Measurements from ENCODE around the gene ATF6. TPM values are rescaled to one million over a fixed set of nuclear protein-coding genes. Genes with fewer than 3 reads are reported as not detected.

Gene ATF6
- total RNA-seq, 5 donors from 2014 or later (not counting 1 experiment from before 2014, with no cell fraction given), result 18.7 to 27.6 (median 21.9) TPM

DNA sequence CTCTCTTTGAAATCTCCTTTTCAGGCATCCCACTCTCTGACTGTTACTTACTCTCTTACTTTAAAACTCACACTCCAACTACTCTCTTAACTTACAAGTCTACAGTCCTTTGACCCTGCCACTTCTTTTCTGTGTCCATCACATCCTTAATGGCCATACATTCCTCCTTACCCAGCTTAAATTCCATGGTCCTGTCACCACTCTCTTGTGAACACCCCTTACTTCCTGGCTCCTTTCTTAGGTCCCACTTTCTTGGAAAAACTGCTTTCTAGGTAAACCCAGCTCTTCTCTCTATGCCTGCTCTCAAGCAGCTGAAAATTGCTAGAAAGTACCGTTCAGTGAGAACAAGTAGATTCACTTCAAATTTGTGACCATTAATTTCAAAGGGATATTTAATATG lies 148.5 kb downstream of the ATF6 start:
- no peak for ATAC-seq (replicated peaks in 1 of 4)
- no peak overlapping the region for H3K27ac ChIP-seq (ENCODE audit: low read length)
- H3K36me3 ChIP-seq (ENCODE audit: control insufficient read depth in 2 of 2, extremely low read depth in 1 of 2, insufficient read depth in 1 of 2, low read length in 1 of 2), result peaks cover 0 to 12% of the 10 kb centered on the region in 2 donors
- Mint-ChIP-seq H3K4me3 (no peak overlapping the region), H3K27me3 (no peaks in the 10 kb centered on the region), H3K27ac (no peak overlapping the region), H3K9me3 (no peaks in the 10 kb centered on the region), H3K4me1 (peaks cover 22 to 33% (median 29%) of the 10 kb centered on the region in 3 donors), H3K36me3 (peaks cover 17% of the 10 kb centered on the region)
- H3K4me3 ChIP-seq (ENCODE audit: control insufficient read depth in 1 of 2, extremely low read depth in 1 of 2, low read length in 1 of 2), result no peak overlapping the region
- ChIA-PET POLR2A (interaction anchor here in 1 of 2 donors (0.6 kb wide), 1 partner anchor 689 kb away, joined by 12 read pairs; no protein-coding TSS in a partner anchor), CTCF (no interaction called here)
- no CpG with 5 or more reads among the region's 1 CpG for WGBS (ENCODE audit: insufficient coverage)
- H3K4me1 ChIP-seq (ENCODE audit: control insufficient read depth in 1 of 2, extremely low read depth in 1 of 2, insufficient read depth in 2 of 2, low read length in 2 of 2), result peaks cover 0 to 5% of the 10 kb centered on the region in 2 experiments
- no peaks in the 10 kb centered on the region for H3K9me3 ChIP-seq
- H3K27me3 ChIP-seq (replicated peaks in 1 of 2; ENCODE audit: control insufficient read depth in 2 of 2, extremely low read depth in 1 of 2, insufficient read depth in 2 of 2, low read length in 1 of 2), result no peaks in the 10 kb centered on the region
- DNase-seq, result no peak

GRCh38 chr1:161915051-161915503 lies 149.0 kb downstream of the ATF6 start:
- CTCF ChIA-PET, result no interaction called here
- H3K4me1 Mint-ChIP-seq, result peaks cover 25 to 33% (median 29%) of the 10 kb centered on the region in 3 donors
- WGBS (ENCODE audit: insufficient coverage), result no CpG with 5 or more reads among the region's 1 CpG
- H3K27me3 ChIP-seq (replicated peaks in 1 of 2; ENCODE audit: control insufficient read depth in 2 of 2, extremely low read depth in 1 of 2, insufficient read depth in 2 of 2, low read length in 1 of 2), result no peaks in the 10 kb centered on the region
- H3K36me3 ChIP-seq (ENCODE audit: control insufficient read depth in 2 of 2, extremely low read depth in 1 of 2, insufficient read depth in 1 of 2, low read length in 1 of 2), result peaks cover 0 to 12% of the 10 kb centered on the region in 2 donors
- no peak overlapping the region for H3K27ac ChIP-seq (ENCODE audit: low read length)
- POLR2A ChIA-PET, result interaction anchor here in 1 of 2 donors (0.6 kb wide), 1 partner anchor 690 kb away, joined by 12 read pairs; no protein-coding TSS in a partner anchor
- no peak overlapping the region for H3K4me3 Mint-ChIP-seq
- no peaks in the 10 kb centered on the region for H3K9me3 ChIP-seq
- DNase-seq, result no peak
- no peak overlapping the region for H3K27ac Mint-ChIP-seq
- no peaks in the 10 kb centered on the region for H3K27me3 Mint-ChIP-seq
- H3K9me3 Mint-ChIP-seq, result no peaks in the 10 kb centered on the region
- peaks cover 20% of the 10 kb centered on the region for H3K36me3 Mint-ChIP-seq
- no peak for ATAC-seq (replicated peaks in 1 of 4)
- peaks cover 0 to 9% of the 10 kb centered on the region in 2 experiments for H3K4me1 ChIP-seq (ENCODE audit: control insufficient read depth in 1 of 2, extremely low read depth in 1 of 2, insufficient read depth in 2 of 2, low read length in 2 of 2)
- H3K4me3 ChIP-seq (ENCODE audit: control insufficient read depth in 1 of 2, extremely low read depth in 1 of 2, low read length in 1 of 2), result no peak overlapping the region

DNA sequence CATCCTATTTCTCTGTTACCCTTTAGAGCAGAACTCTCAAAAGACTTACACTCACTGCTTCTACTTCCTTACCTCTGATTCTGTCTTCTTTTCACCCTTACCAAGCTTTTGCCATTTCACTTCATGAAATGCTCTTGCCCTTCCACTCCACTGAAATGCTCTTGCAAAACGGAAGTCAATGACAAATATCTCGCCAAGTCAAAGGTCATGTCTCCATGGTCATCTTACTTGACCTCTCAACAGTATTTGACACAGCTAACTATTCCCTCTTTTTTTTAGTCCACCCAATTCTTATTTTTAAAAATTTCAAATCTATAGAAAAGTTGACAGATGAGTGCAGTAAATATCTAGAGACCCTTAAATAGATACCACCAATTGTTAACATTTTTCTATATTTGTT lies 149.9 kb downstream of the ATF6 start:
- Mint-ChIP-seq H3K27ac (no peak overlapping the region), H3K4me1 (peaks cover 23 to 28% (median 28%) of the 10 kb centered on the region in 3 donors), H3K9me3 (no peaks in the 10 kb centered on the region), H3K4me3 (no peak overlapping the region), H3K36me3 (peaks cover 19% of the 10 kb centered on the region), H3K27me3 (no peaks in the 10 kb centered on the region)
- ChIA-PET POLR2A (no interaction called here), CTCF (no interaction called here)
- WGBS (ENCODE audit: insufficient coverage), result 76% methylated on average over 2 of the region's 2 CpGs
- Histone ChIP-seq H3K4me3 (ENCODE audit: control insufficient read depth in 1 of 2, extremely low read depth in 1 of 2, low read length in 1 of 2) (no peak overlapping the region), H3K4me1 (ENCODE audit: control insufficient read depth in 1 of 2, extremely low read depth in 1 of 2, insufficient read depth in 2 of 2, low read length in 2 of 2) (peaks cover 0 to 9% of the 10 kb centered on the region in 2 experiments), H3K9me3 (no peaks in the 10 kb centered on the region), H3K27ac (ENCODE audit: low read length) (no peak overlapping the region), H3K27me3 (replicated peaks in 1 of 2; ENCODE audit: control insufficient read depth in 2 of 2, extremely low read depth in 1 of 2, insufficient read depth in 2 of 2, low read length in 1 of 2) (no peaks in the 10 kb centered on the region), H3K36me3 (ENCODE audit: control insufficient read depth in 2 of 2, extremely low read depth in 1 of 2, insufficient read depth in 1 of 2, low read length in 1 of 2) (peaks cover 0 to 12% of the 10 kb centered on the region in 2 donors)
- ATAC-seq (replicated peaks in 1 of 4), result no peak
- no peak for DNase-seq

DNA sequence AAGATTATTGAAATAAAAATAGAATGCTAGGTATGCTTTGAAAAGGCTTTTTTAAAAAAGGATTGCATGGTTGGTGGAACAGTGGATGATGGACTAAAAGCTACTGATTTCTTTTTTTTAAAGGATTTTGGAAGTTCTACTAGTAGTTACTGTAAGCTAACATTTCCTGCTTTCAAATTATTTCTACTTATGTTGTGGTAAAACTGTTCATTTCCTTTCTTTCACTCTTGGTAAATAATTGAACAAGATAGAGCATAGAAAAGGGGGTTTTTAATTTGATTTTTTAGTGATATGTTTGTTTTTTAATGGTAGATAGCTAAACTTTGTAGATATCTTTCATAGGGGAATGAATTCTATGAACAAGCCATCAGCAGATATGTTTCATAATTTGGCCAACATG lies 153.1 kb downstream of the ATF6 start:
- H3K27me3 ChIP-seq (replicated peaks in 1 of 2; ENCODE audit: control insufficient read depth in 2 of 2, extremely low read depth in 1 of 2, insufficient read depth in 2 of 2, low read length in 1 of 2), result no peaks in the 10 kb centered on the region
- peak overlapping the region; percentile 49 to 73 (median 53) for H3K4me3 Mint-ChIP-seq
- peaks cover 0 to 9% of the 10 kb centered on the region in 2 experiments for H3K4me1 ChIP-seq (ENCODE audit: control insufficient read depth in 1 of 2, extremely low read depth in 1 of 2, insufficient read depth in 2 of 2, low read length in 2 of 2)
- DNase-seq (peak in 1 of 35 experiments; percentile 9), ATAC-seq (replicated peaks in 1 of 4) (peak; percentile 45 to 72 (median 64))
- peak overlapping the region; percentile 96 for H3K27ac Mint-ChIP-seq
- peaks cover 35% of the 10 kb centered on the region for H3K36me3 Mint-ChIP-seq
- peaks cover 0 to 9% of the 10 kb centered on the region in 2 donors for H3K36me3 ChIP-seq (ENCODE audit: control insufficient read depth in 2 of 2, extremely low read depth in 1 of 2, insufficient read depth in 1 of 2, low read length in 1 of 2)
- no peaks in the 10 kb centered on the region for H3K27me3 Mint-ChIP-seq
- H3K9me3 ChIP-seq, result no peaks in the 10 kb centered on the region
- ChIA-PET POLR2A (interaction anchor here in 1 of 2 donors (0.6 kb wide), 1 partner anchor 161 kb away, joined by 7 read pairs; no protein-coding TSS in a partner anchor), CTCF (interaction anchor here (0.5 to 1.1 kb wide), 4 partner anchors 10 to 694 kb away, joined by 3 to 14 read pairs (median 3); no protein-coding TSS in a partner anchor)
- H3K9me3 Mint-ChIP-seq, result no peaks in the 10 kb centered on the region
- peaks cover 36 to 44% (median 39%) of the 10 kb centered on the region in 3 donors for H3K4me1 Mint-ChIP-seq
- no peak overlapping the region for H3K4me3 ChIP-seq (ENCODE audit: control insufficient read depth in 1 of 2, extremely low read depth in 1 of 2, low read length in 1 of 2)
- H3K27ac ChIP-seq (ENCODE audit: low read length), result peak overlapping the region; percentile 55

- DNase-seq (no peak), ATAC-seq (replicated peaks in 1 of 4) (no peak)
- ChIA-PET CTCF (no interaction called here), POLR2A (no interaction called here)
- no peaks in the 10 kb centered on the region for H3K9me3 Mint-ChIP-seq
- peaks cover 52% of the 10 kb centered on the region for H3K36me3 Mint-ChIP-seq
- H3K27ac Mint-ChIP-seq, result peak overlapping the region in 1 of 2 donors; percentile 14
- no peaks in the 10 kb centered on the region for H3K27me3 ChIP-seq (replicated peaks in 1 of 2; ENCODE audit: control insufficient read depth in 2 of 2, extremely low read depth in 1 of 2, insufficient read depth in 2 of 2, low read length in 1 of 2)
- peaks cover 41 to 57% (median 42%) of the 10 kb centered on the region in 3 donors for H3K4me1 Mint-ChIP-seq
- no peaks in the 10 kb centered on the region for H3K27me3 Mint-ChIP-seq
- no peak overlapping the region for H3K4me3 ChIP-seq (ENCODE audit: control insufficient read depth in 1 of 2, extremely low read depth in 1 of 2, low read length in 1 of 2)
- H3K4me1 ChIP-seq (ENCODE audit: control insufficient read depth in 1 of 2, extremely low read depth in 1 of 2, insufficient read depth in 2 of 2, low read length in 2 of 2), result peaks cover 0 to 9% of the 10 kb centered on the region in 2 experiments
- H3K36me3 ChIP-seq (ENCODE audit: control insufficient read depth in 2 of 2, extremely low read depth in 1 of 2, insufficient read depth in 1 of 2, low read length in 1 of 2), result peaks cover 0 to 3% of the 10 kb centered on the region in 2 donors
- H3K4me3 Mint-ChIP-seq, result no peak overlapping the region
- no peaks in the 10 kb centered on the region for H3K9me3 ChIP-seq
- no CpG with 5 or more reads among the region's 1 CpG for WGBS (ENCODE audit: insufficient coverage)
- H3K27ac ChIP-seq (ENCODE audit: low read length), result no peak overlapping the region
Observed at GRCh38 chr1:161921491-161921890, 155.4 kb downstream of the ATF6 start.

GRCh38 chr1:161921990-161922389 lies 155.9 kb downstream of the ATF6 start:
- Histone ChIP-seq H3K4me1 (ENCODE audit: control insufficient read depth in 1 of 2, extremely low read depth in 1 of 2, insufficient read depth in 2 of 2, low read length in 2 of 2) (peaks cover 0 to 9% of the 10 kb centered on the region in 2 experiments), H3K27me3 (replicated peaks in 1 of 2; ENCODE audit: control insufficient read depth in 2 of 2, extremely low read depth in 1 of 2, insufficient read depth in 2 of 2, low read length in 1 of 2) (no peaks in the 10 kb centered on the region), H3K9me3 (no peaks in the 10 kb centered on the region), H3K36me3 (ENCODE audit: control insufficient read depth in 2 of 2, extremely low read depth in 1 of 2, insufficient read depth in 1 of 2, low read length in 1 of 2) (peaks cover 0 to under 1% of the 10 kb centered on the region in 2 donors), H3K4me3 (ENCODE audit: control insufficient read depth in 1 of 2, extremely low read depth in 1 of 2, low read length in 1 of 2) (no peak overlapping the region), H3K27ac (ENCODE audit: low read length) (no peak overlapping the region)
- ATAC-seq (replicated peaks in 1 of 4) (no peak), DNase-seq (no peak)
- H3K36me3 Mint-ChIP-seq, result peaks cover 54% of the 10 kb centered on the region
- no peaks in the 10 kb centered on the region for H3K9me3 Mint-ChIP-seq
- CTCF ChIA-PET, result no interaction called here
- no peak overlapping the region for H3K4me3 Mint-ChIP-seq
- POLR2A ChIA-PET, result no interaction called here
- H3K27ac Mint-ChIP-seq, result peak overlapping the region in 1 of 2 donors; percentile 14
- no peaks in the 10 kb centered on the region for H3K27me3 Mint-ChIP-seq
- peaks cover 42 to 59% (median 43%) of the 10 kb centered on the region in 3 donors for H3K4me1 Mint-ChIP-seq
- 100% methylated on average over 1 of the region's 1 CpG for WGBS (ENCODE audit: insufficient coverage)
